Measurements from ENCODE around the gene TSR1.

The TSR1 gene

DNA sequence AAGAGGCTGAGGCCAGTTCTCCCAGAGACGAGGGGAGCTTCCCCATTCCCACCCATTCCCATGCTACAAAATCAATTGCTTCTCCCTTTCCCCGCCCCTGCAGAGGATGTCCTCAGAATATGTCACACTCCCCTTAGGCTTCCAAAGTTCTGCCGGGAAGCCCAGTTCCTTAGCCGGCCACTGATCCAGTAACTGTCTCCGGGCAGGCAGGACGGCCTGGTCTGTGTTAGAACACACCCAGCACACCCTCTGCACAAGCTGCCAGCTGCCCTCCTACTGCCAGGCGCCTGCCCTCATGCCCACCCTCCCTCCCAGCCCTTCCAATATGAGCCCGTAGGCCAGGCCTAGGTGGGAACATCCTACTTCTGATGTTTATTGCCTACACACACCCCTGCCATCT is 32.1 kb upstream of the TSR1 start:
- no peak for DNase-seq

DNA sequence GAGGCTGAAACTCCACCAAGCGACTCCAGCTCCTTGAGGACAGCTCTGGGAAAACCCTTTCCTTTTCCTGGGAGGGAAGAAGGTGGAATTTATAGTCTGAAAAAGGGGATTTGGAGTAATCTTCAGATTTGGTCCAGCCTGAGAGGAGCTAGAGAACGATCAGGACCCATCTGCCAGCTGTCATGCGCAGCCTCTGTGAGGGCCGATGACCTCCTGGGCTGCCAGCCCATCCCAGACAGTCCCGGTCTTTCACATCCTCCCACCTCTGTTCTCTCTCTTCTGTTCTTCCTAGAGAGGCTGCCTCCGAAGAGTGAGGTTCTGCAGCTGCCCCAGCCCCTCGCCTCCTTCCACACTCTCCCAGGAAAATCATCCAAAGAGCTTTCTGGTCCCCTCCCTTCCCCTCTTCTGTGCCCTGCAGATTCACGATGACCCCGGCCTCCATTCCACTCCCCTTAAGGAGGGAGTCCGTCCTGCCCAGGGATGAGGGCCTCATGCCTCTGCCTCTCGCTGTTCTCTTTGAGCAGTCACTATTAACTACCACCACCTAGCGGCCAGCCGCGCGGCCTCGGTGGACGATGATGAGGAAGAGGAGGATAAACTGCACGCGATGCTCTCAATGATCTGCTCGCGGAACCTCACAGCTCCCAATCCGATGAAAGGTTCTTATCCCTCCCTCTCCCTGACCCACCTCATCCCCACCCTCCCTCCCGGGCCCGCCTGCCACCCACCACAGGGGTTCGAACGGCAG is 30.7 kb upstream of the TSR1 start:
- no peak for DNase-seq

DNA sequence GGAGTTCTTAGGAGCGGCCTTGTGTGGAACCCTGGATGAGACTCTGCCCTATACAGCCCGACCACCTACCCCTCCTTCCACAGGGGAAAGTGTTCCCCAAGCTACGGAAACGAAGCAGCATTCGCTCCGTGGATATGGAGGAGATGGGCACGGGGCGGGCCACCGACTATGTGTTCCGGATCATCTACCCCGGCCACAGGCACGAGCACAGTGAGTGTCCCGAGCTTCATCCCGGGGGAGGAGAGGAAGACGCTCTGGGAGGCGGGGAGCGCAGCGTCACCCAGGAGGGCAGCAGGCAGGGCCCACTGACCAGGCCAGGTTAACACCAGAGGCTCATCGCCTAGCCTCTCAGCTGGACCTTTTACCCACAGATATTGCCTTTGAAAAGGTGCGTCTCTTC is 28.9 kb upstream of the TSR1 start:
- DNase-seq: no peak

DNA sequence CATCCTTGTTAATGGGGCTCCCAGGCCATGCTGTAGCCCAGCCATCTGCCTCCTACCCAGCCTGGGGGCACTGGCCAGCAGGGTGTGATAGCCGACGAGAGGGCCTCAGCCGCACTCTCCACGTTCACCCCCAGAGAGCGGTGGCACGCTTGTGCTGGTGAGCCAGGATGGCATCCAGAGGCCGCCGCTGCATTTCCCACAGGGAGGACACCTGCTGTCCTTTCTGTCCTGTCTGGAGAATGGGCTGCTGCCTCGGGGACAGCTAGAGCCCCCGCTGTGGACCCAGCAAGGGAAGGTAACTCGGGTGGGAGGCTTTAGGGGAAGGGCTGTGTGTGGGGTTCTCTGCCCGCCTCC is 28.5 kb upstream of the TSR1 start:
- no peak for DNase-seq

DNA sequence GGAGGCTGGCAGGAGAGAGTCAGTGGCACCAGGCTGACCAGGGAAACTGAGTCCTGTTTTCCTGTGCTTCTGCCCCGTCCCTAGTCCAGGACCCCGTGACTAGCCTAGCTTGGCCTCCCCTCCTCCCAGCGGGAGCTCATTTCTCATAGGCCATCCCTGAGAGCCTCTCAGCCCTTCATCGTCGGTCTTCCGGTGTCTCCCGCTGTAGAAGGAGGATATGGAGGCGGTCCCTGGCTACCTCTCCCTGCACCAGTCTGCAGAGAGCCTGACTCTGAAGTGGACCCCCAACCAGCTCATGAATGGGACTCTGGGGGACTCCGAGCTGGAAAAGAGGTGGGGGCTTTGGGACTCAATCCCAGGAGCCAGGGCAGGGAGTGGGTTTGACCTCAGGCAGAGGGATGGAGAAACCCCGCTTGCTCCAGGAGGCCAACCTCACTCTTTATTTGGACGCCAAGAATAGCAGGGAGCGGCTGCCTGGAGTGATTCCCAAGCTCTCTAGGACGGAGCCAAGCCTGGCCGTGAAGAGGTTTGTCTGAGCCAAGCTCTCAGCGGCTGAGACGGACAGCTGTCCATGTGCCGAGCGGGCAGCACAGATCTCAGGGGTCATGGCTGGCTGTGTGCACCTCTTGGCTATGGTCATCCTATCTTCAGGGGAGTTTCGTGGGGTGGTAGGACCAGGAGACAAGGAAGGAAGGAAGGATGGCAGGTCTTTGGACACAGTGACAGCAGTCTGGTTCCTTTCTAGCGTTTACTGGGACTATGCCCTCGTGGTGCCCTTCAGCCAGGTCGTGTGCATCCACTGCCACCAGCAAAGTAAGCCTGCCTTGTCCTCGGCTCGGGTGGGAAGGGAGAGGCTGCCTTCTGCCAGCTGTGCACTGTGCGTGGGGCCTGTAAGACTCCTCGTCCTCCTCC is 27.9 kb upstream of the TSR1 start:
- no peak for DNase-seq

DNA sequence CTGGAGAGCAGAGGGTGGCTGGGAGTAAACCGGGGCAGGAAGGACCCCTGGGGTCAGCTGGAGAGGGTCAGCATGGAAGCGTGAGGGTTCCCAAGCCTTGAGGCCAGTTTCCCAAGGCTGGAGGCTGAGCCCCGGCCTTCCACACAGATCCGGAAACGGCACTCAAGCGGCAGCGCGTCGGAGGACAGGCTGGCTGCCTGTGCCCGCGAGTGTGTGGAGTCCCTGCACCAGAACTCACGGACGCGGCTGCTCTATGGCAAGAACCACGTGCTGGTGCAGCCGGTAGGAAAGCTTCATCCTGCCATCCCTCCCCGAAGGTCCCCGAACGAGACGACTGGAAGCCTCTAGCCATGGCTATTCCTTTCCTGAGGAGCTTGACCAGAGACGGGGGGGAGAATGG is 27.1 kb upstream of the TSR1 start:
- DNase-seq: no peak

DNA sequence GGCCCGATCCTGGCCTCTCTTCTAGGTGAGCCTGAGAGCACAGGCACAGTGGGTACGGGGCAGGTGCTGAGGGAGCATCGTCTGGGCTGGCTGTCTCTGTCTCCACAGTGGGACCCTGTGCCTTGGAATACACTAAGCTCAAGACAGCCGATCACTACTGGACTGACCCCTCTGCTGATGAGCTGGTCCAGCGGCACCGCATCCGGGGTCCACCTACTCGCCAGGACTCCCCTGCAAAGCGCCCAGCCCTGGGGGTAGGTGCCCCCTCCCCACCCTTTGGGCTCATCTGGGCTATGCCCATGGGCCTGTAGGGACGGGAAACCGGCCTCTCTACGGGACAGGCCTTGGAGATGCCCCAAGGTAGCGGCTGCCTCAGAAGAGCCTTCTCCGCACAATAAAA is 26.6 kb upstream of the TSR1 start:
- DNase-seq: no peak

DNA sequence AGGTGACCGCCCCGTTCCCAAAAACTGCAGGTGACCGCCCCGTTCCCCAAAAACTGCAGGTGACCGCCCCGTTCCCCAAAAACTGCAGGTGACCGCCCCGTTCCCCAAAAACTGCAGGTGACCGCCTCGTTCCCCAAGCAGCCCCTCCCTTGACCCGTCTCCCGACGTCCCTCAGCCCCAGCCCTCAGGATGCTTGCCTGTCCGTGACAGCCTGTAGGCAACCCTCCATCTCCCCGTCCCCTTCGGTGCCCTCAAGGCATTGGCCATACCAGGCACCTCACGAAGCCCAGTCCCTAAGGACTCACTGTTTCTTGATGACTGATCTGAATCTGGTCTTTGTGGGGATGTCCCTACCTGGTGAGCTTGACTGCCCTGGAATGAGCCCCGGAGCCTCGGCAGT is 26.2 kb upstream of the TSR1 start:
- DNase-seq: no peak

DNA sequence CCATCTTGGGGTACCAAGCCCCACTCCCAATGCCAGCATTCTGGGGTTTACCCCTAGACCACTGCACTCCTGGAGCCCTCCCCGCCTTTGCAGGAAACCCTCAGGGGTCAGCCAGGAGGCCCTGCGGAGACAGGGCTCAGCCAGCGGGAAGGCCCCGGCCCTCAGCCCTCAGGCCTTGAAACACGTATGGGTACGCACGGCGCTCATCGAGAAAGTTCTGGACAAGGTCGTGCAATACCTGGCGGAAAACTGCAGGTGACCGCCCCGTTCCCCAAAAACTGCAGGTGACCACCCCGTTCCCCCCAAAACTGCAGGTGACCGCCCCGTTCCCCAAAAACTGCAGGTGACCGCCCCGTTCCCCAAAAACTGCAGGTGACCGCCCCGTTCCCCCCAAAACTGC is 25.8 kb upstream of the TSR1 start:
- no peak for DNase-seq

DNA sequence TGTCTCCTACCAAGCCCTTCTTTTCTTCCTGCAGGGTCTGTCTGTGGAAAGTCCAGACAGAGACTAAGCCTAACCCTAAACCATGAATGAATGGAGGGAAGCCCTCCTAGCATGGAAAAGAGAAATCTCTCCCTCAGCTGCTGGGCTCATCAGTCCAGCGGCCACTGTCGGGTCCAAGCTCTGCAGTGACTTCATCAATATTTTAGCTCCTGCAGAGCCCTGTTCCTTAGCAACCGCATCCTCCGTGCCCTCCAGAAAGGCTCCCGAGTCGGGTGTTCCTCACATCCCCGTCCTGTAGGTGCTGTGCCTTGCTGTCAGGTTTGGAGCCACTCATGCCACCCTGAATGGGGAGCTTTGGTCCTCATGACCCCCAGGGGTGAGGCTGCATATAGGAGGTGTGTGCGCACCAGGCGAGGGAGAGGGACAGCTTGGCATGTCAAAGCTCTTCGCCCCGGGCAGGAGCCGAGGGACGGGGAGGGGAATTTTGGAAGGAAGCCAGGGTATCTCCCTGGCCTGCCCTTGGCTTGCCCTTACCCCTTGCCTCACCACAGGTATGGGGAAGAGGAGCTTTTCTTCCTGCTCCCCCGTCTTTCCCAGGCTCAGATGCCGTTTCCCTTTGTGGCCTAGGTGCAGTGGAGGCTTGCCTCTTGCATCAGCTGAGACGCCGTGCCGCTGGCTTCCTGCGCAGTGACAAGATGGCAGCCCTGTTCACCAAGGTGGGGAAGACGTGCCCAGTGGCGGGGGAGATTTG is 24.9 kb upstream of the TSR1 start:
- DNase-seq: no peak

DNA sequence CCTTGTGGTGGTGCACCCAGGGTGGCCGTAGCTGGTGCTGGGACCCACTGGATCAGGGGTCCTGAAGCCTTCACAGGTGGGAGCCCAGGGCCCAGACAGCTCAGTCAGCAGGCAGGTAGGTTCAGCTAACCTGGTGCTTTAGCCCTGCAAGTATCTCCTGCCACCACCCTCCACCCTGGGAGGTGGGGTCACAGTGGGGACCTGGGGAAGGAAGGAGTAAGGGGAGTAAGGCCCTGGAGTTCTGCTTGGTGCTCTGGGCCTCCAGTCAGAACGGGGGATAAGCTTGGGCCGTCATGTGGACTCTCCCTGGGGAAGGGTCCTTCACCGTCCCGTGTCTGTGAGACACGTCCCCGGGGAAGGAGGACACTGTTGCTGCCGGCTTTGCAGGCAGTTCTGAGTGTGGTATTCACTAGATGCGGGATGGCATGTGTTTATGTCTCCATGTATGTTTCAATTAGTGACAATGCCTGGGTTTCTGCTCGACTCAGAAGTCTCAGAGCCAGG is 21.7 kb upstream of the TSR1 start:
- DNase-seq: no peak

DNA sequence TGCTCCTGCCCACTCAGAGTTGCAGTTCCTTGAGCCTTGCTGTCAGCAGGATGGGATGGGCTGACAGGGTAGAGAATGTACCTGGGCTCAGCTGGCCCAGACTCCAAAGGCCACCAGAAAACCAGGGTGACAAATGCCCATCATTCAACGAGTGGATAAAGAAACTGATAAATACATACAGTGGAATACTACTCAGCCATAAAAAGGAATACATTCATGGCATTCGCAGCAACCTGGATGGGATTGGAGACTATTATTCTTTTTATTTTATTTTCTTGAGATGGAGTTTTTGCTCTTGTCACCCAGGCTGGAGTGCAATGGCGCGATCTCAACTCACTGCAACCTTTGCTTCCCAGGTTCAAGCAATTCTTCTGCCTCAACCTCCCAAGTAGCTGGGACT is 21.0 kb upstream of the TSR1 start:
- DNase-seq: no peak

DNA sequence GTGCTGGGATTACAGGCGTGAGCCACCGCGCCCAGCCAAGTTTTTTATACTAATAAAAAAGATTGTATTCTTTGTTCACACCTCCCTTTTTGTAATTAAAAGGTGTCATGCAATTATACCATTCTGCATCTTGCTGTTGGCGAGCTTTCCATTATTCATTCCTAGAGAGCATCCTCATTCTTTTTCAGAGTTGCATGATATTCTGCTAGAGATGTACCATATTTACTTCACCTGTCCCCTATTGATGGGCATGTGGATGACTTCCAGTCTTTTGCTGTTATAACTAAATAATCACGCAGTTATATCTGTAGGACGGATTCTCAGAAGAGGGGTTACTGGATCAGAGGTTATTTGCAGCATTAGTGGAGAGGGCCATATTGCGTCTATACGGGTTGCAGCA is 18.1 kb upstream of the TSR1 start:
- DNase-seq: no peak

DNA sequence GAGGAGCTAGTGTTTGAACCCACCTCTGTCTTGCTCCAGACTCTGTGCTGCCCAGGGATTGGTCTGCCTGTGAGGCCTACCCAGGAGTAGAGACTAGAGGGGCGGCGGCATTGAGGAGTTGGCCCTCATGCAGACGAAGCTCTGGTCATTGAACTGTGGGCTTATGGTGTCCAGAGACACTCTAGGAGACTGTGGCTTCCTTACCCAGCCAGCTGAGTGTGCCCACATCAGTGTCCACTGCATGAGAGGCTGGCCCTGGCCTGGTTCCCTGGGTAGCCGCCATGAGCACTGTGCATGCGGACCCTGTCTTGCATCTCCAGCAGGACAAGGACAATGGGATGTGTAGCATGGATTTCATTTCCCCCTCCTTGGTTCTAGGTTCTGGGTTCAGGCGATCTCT is 15.0 kb upstream of the TSR1 start:
- DNase-seq: no peak

DNA sequence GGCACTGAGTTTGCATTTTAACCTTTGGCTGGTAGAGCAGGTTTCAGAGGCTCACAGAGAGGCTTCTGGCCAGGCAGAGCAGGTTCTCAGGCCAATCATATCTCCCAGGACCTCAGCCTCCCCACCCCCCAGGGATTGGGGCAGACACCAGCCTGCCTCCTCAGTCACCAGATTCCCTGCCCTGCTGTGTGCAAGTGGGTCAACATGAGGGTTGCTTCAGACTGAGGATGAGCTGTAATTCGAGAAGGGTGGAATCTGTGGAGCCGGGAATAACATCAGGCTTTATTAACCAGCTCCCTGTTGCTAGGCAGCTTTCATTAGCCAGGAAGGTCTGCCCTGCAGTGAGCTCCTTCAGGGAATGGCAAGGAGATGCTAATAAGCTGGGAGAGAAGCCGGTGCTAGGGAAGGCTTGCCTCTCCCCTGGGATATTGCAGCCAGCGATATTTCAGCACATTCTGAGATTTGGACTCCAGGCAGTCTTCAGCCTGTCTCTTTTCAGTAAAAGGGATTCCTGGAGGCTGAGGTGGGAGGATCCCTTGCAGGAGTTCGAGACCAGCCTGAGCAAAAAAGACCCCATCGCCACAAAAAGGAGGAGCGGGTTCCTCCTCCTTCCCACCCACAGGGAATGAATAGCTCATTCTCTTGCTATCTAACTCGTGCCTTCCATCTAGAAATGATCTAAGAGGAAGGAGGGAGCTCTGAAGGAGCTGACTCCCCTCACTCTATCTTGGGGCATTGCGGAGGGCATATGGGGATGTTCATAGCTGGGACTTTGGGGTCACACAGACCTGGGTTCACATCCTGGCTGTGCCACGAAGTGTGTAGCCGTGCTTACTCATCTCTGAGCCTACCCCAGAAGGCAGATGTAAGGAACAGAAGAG is 11.8 kb upstream of the TSR1 start:
- DNase-seq: no peak

DNA sequence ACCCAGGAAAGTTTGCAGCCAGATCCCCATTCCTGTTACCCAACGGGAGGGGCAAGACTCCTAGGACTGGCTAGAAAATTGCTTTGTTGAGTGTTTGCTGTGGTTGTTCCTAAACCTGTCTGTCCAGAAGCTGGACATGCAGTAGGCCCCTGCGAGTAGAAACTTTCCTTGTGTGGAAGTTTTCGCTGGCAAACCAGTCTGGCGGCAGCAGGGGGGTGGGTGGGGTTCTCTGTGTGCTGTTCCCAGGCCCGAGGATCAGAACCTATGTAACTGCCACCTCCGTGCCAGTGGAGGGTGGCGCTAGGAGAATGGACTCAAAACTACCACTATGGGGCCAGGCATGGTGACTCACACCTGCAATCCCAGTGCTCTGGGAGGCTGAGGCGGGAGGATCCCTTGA is 10.2 kb upstream of the TSR1 start:
- DNase-seq: no peak

DNA sequence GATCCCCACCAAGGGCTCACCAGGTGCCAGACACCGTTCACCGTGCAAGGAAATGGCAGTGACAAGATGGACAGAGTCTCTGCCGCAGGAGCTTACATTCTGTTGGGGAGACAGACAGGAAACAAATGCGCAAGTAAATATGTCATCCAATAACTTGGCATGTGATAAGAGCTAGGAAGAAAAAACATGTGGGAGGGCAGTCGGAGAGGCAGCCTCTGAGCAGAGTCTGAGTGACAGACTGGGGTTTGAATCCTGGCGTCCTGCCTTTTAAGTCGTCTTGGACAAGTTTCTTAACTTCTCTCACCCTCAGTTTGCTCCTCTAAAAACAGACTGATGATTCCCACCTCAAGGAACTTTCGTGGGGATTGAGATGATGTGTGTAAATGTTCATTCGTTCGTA is 8.3 kb upstream of the TSR1 start:
- no peak for DNase-seq

DNA sequence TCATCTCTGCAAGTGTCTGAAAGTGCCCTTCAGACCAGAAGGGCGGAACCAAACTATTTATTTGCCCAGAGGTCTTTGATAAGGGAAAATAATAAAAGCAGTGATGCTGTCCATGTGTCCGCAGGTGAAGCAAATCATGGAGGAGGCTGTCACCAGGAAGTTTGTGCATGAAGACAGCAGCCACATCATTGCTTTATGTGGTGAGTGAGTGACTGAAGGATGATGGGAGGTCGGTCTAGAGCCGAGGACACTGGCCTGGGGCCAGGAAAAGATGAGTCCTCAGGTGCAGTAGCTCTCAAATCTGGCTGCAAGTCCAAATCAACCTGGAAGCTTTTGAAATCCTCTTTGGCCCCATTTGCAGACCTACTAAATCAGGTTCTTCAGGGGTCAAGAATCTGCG is 7.2 kb upstream of the TSR1 start:
- DNase-seq: peak; percentile 35

DNA sequence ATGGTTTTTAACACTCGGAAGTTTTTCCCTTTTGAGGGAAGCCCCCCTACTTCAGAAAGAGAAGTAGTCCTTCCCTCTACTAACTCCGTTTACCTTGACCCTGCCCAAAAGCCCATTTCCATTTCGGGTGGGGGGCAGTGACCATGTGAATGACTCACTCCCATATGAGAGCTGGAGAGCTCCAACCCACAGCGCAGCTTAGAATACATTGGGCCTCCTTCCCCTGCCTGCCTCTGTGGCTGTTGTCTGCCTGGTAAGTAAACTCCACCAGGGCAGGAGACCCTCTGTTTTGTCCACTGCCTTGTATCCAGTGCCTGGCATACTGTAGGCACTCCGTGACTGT is 2.0 kb upstream of the TSR1 start:
- DNase-seq: no peak

DNA sequence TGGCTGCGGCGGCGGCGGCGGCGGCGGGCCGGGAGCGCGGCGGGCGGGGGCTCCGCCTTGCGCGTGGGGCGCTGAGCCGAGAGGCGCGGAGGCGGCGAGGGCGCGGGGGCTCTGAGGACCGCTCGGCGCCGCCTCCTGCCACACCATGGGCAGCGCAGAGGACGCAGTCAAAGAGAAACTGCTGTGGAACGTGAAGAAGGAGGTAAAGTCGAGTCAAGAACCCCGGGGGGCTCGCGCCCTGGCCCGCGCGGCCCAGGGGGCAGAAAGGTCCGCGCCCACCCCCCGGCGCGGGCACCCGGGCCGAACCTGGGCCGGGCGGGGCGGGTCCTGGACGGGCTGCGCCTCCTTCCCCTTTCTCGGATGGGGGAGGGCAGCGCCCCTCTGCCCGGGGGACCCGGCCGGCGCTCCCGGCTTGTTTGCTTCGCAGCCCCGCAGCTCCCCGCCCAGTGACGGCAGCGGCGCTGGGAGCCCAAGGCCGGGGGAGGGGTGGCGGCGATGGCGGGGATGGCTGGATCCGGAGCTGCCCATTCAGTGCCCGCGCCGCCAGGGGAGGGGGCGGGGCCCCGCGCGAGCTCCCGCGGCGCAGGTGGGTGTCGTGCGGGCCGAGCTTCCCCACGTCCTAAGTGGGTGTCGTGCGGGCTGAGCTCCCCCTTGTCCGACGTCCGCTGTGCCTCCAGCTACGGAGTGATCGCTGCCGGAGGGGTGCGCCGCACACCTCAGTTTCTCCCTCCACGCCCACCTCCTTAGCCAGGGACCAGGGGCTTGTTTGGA is 1.5 kb upstream of the TSR1 start:
- peak; percentile 58 for DNase-seq

DNA sequence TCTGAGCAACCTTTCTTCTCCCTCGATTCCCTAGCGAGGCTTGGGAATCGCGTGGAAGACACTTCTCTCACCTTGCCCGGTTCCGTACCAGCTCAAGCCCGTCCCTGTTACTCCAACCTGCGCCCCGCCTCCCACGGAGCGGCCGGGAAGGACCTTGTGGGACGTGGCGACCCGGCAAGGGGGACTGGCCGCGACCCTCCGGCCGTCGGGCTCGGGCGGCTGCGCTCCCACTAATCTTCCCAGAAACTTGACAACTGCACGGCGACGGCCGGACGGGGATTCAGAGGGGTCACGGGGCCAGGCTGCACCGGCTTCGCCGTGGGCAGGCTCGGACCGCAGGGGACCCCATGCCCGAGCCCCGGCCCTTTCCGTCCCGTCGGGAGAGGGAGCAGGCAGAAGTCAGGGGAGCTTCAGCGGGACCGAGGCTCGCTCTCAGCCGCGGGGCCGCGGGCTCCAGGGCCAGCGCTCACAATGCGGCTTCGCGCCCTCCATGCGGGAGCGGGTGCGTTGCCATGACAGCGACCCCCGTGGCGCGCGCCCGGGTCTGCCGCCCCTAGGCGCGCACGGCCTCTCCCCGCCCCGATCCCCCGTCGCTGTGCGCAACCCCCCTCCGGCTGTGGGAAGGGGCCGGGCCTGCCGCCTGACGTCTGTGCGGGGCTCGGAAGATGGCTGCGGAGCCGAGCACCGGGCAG is 741 bp upstream of the TSR1 start, which contains the start of gene SGSM2:
TSS of gene SGSM2 (plus strand) at position 650 of the 692 bp plus-strand sequence. CDS start 188 bp downstream, outside the sequence.
- peak; percentile 70 for DNase-seq

Data from stimulated activated CD4-positive, alpha-beta T cell treated with anti-CD3 and anti-CD28 coated beads, Interleukin-4, amount 100 ng/mL, for 24 hours (primary cell).